HCT116 (cell line): Measurements from ENCODE around the gene KSR1.

Experiments
- CTCF ChIP-seq, 3 experiments: fragments of 200-600 bp in 1 of 3; sonication (generic) in 1 of 3; IDR thresholded peaks in 2 of 3; conservative IDR thresholded peaks in 1 of 3; 2 replicates each; pipeline ENCODE4 v1.5.1; 2012 to 2017; ENCODE audit warnings: low read depth in 2 of 3, low read length in 2 of 3, antibody characterized with exemption in 1 of 3, borderline replicate concordance in 1 of 3, control low read depth in 1 of 3, mild to moderate bottlenecking in 1 of 3, mixed read lengths in 1 of 3, mixed run types in 1 of 3, moderate library complexity in 1 of 3; ENCODE audit not compliant: insufficient read depth in 1 of 3
- EZH2 ChIP-seq: fragments of 200-600 bp; sonication (generic); IDR thresholded peaks from 2 replicates; pipeline ENCODE4 v1.6.1; 2017; ENCODE audit warnings: antibody characterized with exemption, mixed run types

GRCh38 chr17:27485125-27485524 lies 28.9 kb downstream of the KSR1 start:
- TF ChIP-seq EZH2, result no peak
- TF ChIP-seq CTCF (IDR thresholded peaks at IDR 0.05 in 2 of 3, conservative IDR thresholded peaks at IDR 0.05 in 1 of 3; ENCODE audit: borderline replicate concordance in 1 of 3, insufficient read depth in 1 of 3, low read depth in 2 of 3, low read length in 2 of 3), result no peak
